Stimulated activated CD8-positive, alpha-beta memory T cell treated with anti-CD3 and anti-CD28 coated beads, Interleukin-2, amount 100 ng/mL, for 1 hour (primary cell): ENCODE results near the gene PHC3.

Experiments
- DNase-seq, 2 donors: peaks; one replicate each; pipeline ENCODE4 v3.0.0-alpha.2; 2020; ENCODE audit warnings: low read depth in 2 of 2

PHC3 gene

DNA sequence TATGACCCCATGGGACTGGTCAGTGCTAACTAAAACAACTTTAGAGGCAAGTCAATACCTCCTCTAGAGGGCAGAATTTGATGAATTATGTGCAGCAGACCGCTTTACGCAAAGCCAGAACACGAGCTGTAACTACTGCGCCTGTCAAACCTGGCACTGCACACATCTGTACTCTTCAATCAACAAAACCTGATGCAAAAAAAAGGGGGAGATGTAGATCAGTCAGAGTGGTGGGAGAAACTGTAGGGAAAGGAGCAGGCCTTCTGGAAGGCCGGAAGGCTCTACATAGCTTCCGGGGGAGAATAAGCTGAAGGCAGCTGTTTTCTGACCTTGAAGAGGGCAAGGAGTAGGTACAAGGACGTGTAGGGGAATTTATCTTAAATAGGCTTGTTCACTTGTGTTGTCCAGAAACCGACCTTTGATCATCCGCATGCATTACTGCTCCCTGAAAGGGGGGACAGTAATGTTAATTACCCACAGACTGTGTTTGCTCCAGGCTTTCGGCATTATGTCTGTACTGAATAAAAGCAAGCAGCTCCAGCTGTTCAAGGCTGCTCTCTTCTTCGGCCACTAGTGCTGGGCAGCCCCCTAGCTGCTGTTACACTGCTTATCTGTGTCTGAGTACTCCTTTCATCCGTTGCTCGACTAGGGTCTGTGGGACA is 102.8 kb downstream of the PHC3 start:
- DNase-seq = no peak

DNA sequence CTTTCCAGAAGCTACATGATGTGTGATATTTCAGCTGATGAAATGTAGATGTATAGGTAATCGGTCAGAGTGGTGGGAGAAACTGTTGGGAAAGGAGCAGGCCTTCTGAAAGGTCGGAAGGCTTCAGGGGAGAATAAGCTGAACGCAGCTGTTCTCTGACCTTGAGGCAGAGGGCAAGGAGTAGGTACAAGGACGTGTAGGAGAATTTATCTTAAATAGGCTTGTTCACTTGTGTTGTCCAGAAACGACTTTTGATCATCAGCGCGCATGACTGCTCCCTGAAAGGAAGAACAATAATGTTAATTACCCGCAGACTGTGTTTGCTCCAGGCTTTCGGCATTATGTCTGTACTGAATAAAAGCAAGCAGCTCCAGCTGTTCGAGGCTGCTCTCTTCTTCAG is 104.2 kb downstream of the PHC3 start:
- DNase-seq = no peak

DNA sequence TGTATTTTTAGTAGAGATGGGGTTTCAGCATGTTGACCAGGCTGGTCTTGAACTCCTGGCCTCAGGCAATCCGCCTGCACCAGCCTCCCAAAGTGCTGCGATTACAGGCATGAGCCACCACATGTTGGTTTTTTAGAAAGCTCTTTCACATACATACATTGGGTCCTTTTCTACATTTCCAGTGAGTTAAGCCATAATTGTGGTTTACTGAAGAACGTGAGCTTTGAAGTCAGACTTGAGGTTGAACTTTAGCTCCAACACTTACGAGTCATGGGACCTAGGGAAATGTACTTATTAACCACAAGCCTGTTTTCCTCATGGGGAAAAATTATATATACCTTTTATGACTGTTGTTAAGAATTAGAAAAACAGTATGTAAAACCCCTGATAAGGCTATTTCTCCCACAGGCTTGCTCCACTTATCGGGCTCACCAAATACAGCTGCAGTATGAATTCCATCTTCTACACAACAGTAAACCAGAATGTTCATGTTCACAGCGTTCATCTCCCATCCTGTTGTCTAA is 104.8 kb downstream of the PHC3 start:
- no peak for DNase-seq

DNA sequence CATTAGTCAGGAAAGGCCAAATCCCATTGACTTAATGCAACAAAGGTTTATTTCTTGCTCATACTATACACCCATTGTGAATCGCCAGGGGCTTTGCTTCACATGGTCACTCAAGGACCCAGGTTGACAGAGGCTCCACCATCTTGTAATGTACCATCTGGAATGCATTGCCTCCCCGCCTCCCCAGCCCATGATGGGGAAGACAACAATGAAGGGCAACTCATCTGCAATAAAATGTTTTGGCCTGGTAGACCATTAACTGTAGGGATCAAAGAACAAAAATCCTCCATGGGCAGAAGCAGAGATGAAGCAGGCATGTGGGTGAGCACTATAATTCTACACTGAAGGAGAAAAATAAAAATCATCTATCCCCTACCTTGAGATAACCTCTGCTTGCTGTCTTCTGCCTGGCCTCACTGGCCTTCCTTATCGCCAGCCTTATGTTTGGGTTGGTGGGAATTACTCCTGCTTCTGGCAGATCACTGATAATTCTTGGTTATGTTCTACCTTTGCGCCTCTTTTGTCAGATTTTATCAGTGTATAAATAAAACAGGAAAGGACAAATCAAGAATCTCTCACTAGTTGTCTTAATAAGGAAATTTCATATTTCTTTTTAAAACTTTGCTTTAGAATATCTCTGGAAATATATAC is 106.0 kb downstream of the PHC3 start:
- no peak for DNase-seq

DNA sequence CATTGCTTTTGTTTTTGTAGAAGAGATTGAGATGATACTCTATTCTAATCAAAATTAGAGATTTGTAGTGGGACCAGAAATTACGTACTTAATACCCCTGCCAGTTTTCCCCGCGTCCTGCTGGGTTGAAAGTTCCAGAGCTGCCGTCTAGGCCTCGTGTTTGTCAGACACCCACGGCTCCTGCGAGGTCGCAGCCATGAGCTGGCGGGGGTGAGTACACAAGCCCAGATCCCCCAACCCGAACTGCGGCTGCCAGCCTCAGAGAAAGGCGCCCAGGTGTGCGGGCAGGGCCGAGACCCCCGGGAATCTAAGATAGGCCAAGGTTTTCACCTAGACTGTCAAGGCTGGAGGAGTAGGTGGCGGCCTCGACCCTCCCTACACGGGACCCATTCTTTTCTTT is 117.4 kb downstream of the PHC3 start:
- DNase-seq = no peak

DNA sequence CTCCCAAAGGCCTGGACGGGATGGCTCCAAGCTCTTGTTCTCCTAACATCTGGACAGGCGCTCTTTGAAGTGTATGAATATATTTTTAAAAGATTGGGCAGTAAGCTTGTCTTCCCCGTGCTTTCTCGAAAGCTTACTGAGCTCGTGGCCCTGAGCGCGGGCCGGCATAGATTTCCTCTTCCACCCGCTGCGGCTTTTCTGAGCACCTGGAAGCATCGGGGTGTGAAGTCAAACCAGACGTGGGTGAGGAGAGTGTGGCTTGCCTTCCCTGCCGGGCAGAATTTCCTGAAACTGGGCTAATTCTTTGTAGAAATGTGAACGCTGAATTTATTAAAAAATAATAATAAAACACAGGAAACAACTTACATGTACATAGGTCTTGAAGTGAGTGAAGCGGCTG is 117.8 kb downstream of the PHC3 start:
- DNase-seq = no peak

DNA sequence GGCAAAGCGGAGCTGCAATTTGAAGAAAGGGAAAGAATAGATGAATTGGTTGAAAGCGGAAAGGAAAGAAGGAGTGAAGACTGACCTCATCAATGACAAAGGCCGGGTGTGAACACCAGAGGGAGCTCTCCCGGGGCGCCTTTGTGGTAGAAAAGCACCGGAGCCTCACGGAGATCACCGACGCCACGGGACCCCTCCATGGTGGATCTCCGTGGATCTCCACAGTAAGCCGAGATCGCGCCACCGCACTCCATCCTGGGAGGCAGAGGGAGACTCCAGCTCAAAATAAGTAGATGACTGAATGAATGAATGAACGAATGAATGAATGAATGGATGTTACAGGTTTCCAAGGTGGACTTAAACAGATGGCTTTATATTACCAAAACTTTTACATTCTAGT is 118.8 kb downstream of the PHC3 start:
- no peak for DNase-seq

DNA sequence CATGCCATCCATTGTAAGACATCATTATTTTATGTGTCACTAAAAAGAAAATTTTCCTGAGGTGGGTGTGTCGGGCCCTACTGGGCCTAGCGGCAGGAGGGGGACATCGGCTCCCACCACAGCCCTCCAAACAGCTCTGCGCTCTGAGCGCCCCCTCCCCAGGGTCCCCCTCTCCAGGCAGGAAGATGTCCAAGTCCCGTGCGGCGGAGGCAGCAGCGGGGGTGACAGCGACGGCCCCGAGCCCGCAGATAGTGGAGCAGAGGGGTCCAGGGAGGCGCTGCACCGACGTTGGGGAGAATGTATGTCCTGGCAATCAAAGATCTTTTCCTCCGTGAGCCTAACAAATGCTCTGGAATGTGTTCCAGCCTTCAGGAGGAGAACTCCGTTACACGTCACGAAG is 119.5 kb downstream of the PHC3 start:
- no peak for DNase-seq

DNA sequence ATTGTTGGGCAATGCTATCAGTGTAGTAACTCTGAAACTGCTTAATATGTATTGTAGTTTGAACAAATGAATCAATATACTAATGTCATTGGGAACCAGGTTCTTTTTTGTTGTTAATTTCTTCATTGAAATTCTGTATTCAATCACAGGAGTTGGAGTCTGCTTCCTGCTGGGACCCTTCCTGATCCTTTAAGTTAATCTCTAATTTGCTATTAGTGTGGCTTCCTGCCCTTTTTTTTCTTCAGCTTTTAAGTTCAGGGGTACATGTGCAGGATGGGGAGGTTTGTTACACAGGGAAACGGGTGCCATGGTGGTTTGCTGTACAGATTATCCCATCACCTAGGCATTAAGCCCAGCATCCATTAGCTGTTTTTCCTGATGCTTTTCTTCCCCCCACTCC is 122.1 kb downstream of the PHC3 start:
- DNase-seq = no peak

DNA sequence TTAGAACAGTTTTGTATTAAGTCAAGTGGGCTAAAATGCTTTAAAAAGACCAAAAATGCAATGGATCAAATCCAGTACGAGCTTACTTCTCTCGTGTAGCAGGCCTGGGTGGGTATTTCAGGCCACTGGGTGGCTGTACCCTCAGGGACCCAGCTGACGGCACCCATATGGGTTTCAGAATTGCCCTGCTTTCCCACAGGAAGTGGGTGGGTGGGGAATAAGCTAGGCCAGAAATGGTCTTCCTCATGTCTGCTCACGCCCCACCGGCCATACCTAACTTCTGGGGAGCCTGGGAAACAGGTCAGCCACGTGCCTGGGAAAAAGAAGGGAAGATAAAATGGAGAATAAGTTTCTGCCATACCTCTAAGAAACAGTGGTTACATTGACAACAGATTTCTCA is 123.4 kb downstream of the PHC3 start:
- DNase-seq = no peak

DNA sequence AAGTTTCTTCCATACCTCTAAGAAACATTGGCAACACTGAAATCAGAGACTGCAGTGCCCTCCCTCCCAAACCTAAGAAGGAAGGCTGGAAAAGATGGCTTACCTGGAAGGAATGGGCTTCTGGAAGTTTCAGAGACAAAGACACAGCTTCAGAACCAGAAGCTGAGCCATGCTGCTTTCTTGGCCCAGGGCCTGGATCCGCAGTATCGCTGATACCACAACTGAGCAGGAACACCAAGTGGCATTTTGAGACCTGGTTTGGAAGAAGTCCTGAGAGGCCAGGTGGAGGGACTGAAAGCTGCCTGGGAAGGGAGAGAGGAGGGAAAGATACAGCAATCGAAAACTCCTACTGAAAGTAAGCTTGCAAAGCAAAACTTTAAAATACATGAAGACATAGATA is 124.0 kb downstream of the PHC3 start:
- no peak for DNase-seq

DNA sequence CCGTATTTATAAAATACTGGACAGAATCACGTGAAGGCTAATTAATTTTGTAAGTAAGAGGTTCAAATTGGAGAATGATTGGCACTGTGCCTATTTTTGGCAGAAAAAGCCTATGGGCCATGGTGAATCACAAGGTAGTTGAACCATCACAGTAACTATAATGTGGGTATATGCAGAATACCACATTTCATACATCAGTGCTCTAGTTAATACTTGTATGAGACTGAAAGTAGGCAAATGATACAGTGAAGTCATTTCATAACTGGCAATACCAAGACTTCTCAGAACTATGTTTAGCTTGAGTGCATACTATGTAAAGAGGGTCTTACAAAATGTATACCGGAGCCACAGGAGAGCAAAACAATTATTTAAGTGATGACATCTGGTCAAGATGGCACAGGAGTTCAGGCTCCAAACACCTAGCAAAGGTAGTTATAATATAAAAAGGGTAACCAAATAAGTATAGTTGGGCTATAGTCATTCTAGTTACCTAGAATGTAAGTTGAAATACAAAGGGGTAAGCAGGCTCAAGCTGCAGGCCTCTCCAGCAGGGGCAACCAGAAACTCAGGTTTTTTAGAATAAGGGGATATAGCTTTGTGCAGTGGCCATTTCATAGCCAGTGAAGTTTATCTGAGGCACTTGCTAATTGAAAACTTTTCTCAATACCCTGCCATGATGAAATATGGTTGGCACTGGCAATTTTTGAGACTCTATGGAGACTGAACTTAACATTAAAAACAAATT is 124.7 kb downstream of the PHC3 start:
- DNase-seq = no peak

DNA sequence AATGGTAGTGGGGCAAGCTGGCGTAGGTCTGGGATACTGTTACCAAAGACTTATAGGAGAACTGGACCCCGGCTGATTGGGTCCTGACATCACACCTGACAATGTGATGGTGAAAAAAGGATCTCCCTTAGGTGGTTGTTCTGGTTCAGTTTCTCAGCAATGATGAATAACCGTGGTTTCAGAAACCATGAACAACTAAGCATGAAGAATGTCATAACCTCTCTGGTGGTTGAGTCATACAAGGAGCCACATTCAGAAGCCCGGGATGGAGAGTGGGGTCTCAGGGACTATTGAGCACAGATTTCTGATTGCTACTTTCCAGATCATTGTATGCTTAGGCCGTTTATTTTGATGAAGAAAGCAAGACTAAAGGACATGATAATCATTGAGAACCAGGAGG is 126.3 kb downstream of the PHC3 start:
- no peak for DNase-seq

DNA sequence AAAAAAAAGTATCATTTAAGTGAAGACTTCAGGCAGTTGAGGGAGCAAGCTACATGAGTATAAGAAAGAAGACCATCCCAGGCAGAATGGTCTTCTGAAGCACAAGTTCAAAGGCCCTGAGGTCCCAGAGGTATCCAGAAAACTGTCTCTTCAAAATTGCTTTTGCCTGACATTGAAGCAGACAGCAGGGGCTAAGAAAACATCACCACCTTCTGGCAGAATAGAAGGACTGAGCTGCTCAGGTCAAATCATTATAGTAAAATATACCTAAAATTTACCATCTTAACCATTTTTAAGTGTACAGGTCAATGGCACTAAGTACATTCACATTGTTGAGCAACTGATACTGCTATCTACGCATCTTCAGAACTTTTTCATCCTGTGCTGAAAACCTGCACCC is 127.3 kb downstream of the PHC3 start:
- no peak for DNase-seq

DNA sequence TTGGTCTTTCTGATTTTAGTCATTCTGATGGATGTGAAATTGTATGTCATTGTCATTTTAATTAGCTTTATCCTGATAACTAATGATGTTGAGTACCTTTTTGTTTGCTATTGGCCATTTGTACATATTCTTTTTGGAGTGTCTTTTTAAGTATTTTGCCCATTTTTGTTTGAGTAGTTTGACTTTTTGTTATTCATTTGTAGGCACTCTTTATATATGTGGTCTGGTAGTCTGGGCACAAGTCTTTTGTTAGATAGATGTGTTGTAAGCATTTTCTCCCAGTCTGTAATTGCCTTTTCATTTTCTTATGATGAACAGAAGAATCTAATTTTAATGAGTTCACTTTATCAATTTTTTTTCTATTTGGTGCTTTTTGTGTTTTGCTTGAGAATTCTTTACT is 129.1 kb downstream of the PHC3 start:
- DNase-seq = no peak

DNA sequence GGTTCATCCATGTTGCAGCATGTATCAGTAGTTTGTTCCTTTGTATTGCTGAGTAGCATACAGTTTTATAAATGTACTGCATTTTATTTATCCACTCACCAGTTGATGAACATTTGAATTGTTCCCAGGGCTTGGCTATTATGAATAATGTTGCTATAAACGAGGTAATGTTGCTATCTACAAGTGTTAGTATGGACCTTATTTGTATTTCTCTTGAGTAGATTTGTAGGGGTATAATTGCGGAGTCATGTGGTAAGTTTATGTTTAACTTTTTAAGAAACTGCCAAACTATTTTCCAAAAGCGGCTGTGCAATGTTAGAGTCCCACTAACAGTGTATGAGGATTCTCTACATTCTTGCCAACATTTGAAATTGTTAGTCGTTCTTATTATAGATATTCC is 130.8 kb downstream of the PHC3 start:
- no peak for DNase-seq

DNA sequence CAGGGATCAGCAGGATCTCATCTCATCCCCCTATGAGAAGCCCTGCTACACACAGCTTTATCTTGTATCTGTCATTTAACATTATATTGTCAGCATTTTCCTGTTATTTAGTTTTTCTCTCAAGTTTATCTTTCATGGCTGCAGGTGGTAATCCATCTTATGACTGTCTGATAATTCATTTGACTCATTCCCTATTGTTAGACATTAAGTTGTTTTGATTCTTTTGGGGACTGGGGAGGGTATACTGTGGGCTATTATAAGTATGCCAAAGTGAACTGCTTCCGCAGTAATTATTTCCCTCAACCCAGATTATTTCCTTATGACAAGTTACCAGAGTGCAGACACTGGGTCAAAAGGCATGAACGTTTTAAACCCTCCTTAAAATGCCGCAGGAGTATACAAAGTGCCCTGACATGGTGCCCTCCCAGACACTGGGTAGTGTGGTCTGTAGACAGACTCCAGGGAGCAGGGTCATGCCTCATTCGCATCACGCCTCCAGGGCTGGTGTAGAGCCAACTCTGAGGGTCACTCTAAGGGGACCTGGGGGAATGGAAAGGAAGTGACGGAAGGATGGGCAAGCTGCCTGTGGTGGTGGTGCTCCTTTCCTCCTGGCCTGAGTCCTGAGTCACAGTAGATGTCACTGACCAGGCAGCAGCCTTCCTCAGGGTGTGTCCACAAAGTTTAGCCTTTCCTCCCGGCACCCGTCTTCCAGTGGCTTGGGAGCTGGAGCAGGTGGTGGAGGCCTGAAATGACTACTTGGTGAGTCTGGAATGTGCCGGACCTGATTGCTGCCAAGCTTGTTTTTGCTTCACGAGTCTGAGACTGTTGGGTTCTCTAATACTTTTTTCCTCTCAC is 132.2 kb downstream of the PHC3 start:
- DNase-seq = no peak

DNA sequence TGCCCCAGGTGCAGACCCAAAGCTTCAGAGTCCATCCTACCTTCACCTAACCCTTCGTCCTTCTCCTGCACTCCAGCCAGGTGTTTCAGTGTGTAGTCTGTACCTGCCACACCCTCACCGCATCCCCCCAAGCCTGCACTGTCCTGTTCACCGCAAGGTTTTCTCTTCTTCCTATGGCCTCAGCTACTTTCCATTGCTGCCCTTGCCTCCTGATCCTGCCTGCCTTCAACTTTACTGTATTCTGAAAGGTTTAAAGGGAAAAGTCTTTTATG is 134.5 kb downstream of the PHC3 start:
- DNase-seq = no peak

DNA sequence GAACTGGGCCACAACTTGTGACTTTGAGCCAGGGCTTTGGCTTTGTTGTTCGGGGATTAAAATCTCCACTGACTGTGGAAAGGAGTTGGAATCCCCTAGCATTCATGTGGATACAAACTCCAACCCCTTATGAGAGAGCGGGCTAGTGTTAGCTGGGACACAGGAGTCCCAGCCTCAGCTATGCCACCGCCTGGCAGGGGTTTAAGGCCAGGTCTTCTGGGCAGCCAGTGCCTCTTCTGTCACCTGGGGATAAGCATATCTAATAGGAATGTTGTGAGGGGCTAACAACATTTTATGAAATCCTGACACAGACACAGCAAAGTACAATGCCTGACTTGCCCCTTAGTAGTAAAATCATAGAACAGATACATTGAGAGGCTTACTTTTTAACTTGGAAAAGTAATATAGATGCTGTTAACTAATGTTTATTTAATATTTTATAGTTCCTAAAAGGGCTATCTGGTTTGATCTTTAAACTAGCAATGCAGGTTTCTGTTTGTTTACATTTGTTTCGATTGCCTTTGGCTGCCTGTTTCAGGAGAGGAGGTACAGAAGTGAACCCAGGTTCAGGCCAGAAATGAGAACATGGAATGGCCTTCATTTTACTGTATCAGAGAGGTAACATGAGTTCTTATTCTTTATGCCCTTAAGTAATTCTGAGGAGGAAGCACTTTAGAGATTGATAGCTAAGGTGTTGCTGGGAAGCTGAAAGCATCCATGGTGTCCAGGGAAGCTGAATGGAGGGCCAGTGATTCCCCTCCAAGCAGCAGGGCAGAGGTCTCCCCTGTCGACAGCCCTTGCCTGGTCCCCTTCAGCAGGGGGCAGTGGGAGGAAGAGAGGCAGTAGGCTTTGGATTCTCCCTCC is 135.0 kb downstream of the PHC3 start:
- DNase-seq = no peak

DNA sequence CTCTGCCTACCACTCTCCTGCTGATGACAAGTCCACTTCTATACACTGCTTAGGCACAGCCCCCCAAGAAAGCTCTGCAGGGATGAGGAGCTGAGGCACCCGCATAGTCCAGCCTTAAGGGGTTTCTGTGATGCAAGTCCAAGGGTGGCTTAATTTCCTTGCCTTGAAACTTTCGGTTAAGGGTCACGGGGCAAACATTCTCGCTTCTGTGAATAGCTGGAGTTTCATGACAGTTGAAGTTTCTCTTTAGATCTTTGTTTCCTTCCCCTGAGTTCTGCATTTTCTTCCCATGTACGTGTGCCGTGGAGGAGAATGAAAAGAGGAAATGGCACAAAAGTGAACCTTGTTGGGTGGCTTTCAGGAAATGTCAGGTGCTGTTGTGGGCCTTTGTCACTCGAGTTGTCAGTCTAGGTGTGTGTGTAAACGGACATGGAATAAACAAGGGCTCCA is 136.7 kb downstream of the PHC3 start:
- no peak for DNase-seq

DNA sequence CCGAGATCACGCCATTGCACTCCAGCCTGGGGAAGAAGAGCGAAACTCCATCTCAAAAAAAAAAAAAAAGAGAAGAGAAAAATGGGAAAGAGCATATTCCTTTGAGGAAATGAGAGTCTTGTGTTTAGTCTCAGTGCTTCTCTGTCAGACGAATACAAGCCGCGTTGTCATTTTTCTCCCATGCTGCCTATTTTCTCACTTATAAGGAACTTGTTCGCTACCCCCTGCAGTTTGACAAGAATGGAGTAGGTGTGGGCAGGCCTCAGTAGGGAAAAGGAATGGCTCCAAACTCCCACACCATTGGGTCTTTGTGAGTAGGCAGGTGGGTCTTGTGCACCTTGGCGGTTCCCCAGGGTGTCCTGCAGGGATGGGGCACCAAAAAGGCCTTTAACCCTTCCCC is 137.3 kb downstream of the PHC3 start:
- no peak for DNase-seq
